HG02938 (cell line): Measurements from ENCODE around the gene ZNF423.

Experiments used
- ATAC-seq: cut with Tn5 transposase; IDR thresholded peaks from one replicate; pipeline ENCODE4 v1.9.1; 2021; ENCODE audit warnings: mild to moderate bottlenecking, moderate library complexity; ENCODE audit not compliant: unreplicated experiment

The ZNF423 gene

GRCh38 chr16:49610983-49611382, 244.9 kb downstream of the ZNF423 start:
- ATAC-seq = no peak

- no peak for ATAC-seq
Observed at GRCh38 chr16:49608779-49609178, 247.1 kb downstream of the ZNF423 start.

- no peak for ATAC-seq
Observed at GRCh38 chr16:49608098-49608497, 247.8 kb downstream of the ZNF423 start.

- ATAC-seq = no peak
Observed at GRCh38 chr16:49605536-49606254, 250.2 kb downstream of the ZNF423 start.

- ATAC-seq = no peak
Observed at GRCh38 chr16:49604602-49605001, 251.3 kb downstream of the ZNF423 start.

GRCh38 chr16:49603956-49604355, 252.0 kb downstream of the ZNF423 start:
- no peak for ATAC-seq

GRCh38 chr16:49602976-49603310, 253.0 kb downstream of the ZNF423 start:
- ATAC-seq = no peak

- ATAC-seq = no peak
Observed at GRCh38 chr16:49602201-49602975, 253.5 kb downstream of the ZNF423 start.

- no peak for ATAC-seq
Observed at GRCh38 chr16:49601576-49601975, 254.3 kb downstream of the ZNF423 start.

GRCh38 chr16:49600976-49601375, 254.9 kb downstream of the ZNF423 start:
- ATAC-seq = no peak

GRCh38 chr16:49600536-49600935, 255.4 kb downstream of the ZNF423 start:
- ATAC-seq = no peak

GRCh38 chr16:49599704-49600103, 256.2 kb downstream of the ZNF423 start:
- ATAC-seq = no peak

GRCh38 chr16:49599281-49599680, 256.6 kb downstream of the ZNF423 start:
- ATAC-seq = no peak

GRCh38 chr16:49598383-49599170, 257.3 kb downstream of the ZNF423 start:
- peak; percentile 43 for ATAC-seq

GRCh38 chr16:49597796-49598195, 258.1 kb downstream of the ZNF423 start:
- no peak for ATAC-seq

- ATAC-seq = no peak
Observed at GRCh38 chr16:49596648-49597291, 259.1 kb downstream of the ZNF423 start.

GRCh38 chr16:49596068-49596467, 259.8 kb downstream of the ZNF423 start:
- ATAC-seq = no peak

- no peak for ATAC-seq
Observed at GRCh38 chr16:49594685-49595498, 261.0 kb downstream of the ZNF423 start.

- ATAC-seq = no peak
Observed at GRCh38 chr16:49594153-49594552, 261.8 kb downstream of the ZNF423 start.

- ATAC-seq = no peak
Observed at GRCh38 chr16:49593424-49594040, 262.4 kb downstream of the ZNF423 start.
